Muscle of leg (tissue), 11 donors: ENCODE data around the gene CRIP1. TPM values are rescaled to one million over a fixed set of nuclear protein-coding genes. Genes with fewer than 3 reads are reported as not detected.

Experiments used
- DNase-seq: peaks from one replicate; pipeline ENCODE4 v3.0.0; 2013
- H3K27ac ChIP-seq: one replicate; pipeline ENCODE4 v1.5.1; 2013; ENCODE audit warnings: mild to moderate bottlenecking, low read length, control low read depth
- H3K27me3 ChIP-seq: one replicate; pipeline ENCODE4 v1.6.1; 2013; ENCODE audit warnings: low read length; ENCODE audit not compliant: control insufficient read depth, insufficient read depth
- H3K36me3 ChIP-seq: one replicate; pipeline ENCODE4 v1.6.1; 2013; ENCODE audit warnings: low read length; ENCODE audit not compliant: control insufficient read depth, insufficient read depth
- H3K4me1 ChIP-seq: one replicate; pipeline ENCODE4 v1.6.1; 2013; ENCODE audit warnings: low read length; ENCODE audit not compliant: control insufficient read depth, insufficient read depth
- H3K4me3 ChIP-seq: one replicate; pipeline ENCODE4 v1.5.1; 2013; ENCODE audit warnings: low read length, control low read depth
- H3K9me3 ChIP-seq: replicated peaks from 2 replicates; pipeline ENCODE4 v1.6.1; 2013; ENCODE audit warnings: low read depth, low read length; ENCODE audit not compliant: control insufficient read depth
- WGBS: methylation state at CpG from one replicate; pipeline ENCODE4 v1.1.5; 2013; ENCODE audit warnings: missing lambda C conversion rate; ENCODE audit not compliant: insufficient coverage; 5-methylcytosine and 5-hydroxymethylcytosine counted together
- polyA plus RNA-seq, 8 donors: library from polyadenylated mRNA; unstranded; fragments of 120-200 nt; gene quantifications; one replicate each; pipeline versions ENCODE4 v1.2.1 to v1.2.3, GENCODE V29; 2013; ENCODE audit warnings: inconsistent platforms in 1 of 8, low replicate concordance in 1 of 8; ENCODE audit not compliant: insufficient read length in 8 of 8, insufficient read depth in 1 of 8
- total RNA-seq: library from RNA; stranded (reverse); fragments of 120-200 nt; gene quantifications from one replicate; pipeline ENCODE4 v1.2.4, GENCODE V29; 2013

Gene CRIP1
- total and polyA plus RNA-seq, 9 donors = 32.6 to 64.4 (median 56.2) TPM

DNA sequence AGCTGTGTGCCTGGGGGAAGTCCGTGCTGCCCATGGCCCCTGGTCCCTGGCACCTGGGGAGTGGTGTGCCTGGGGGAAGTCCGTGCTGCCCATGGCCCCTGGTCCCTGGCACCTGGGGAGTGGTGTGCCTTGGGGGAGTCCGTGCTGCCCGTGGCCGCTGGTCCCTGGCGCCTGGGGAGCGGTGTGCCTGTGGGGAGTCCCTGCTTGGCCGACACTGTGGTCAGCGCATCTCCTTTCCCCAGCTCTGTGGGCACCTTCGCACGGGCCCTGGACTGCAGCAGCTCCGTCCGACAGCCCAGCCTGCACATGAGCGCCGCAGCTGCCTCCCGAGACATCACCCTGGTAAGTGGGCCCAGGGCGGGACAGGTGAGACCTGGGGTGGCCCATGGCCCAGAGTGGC is 26.6 kb upstream of the CRIP1 start:
- Histone ChIP-seq H3K27ac (no peak overlapping the region), H3K4me3 (no peak overlapping the region), H3K36me3 (peaks cover 62% of the 10 kb centered on the region), H3K9me3 (no peaks in the 10 kb centered on the region), H3K27me3 (no peaks in the 10 kb centered on the region), H3K4me1 (peaks cover 24% of the 10 kb centered on the region)
- DNase-seq = no peak
- 92% methylated on average over 17 of the region's 17 CpGs for WGBS

DNA sequence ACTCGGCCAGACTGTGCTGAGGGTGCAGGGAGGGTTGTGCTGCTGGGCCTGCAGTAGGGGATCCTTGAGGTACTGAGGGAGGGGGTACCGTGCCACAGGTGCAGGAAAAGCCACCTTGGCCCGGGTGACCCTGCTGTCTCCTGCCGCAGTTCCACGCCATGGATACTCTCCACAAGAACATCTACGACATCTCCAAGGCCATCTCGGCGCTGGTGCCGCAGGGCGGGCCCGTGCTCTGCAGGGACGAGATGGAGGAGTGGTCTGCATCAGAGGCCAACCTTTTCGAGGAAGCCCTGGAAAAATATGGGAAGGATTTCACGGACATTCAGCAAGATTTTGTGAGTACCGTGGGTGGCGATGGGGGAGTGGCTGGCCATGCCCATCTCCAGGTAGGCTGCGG is 26.1 kb upstream of the CRIP1 start:
- Histone ChIP-seq H3K27ac (no peak overlapping the region), H3K9me3 (no peaks in the 10 kb centered on the region), H3K36me3 (peaks cover 62% of the 10 kb centered on the region), H3K4me1 (peaks cover 29% of the 10 kb centered on the region), H3K4me3 (no peak overlapping the region), H3K27me3 (no peaks in the 10 kb centered on the region)
- no peak for DNase-seq
- WGBS = 85% methylated on average over 13 of the region's 17 CpGs

DNA sequence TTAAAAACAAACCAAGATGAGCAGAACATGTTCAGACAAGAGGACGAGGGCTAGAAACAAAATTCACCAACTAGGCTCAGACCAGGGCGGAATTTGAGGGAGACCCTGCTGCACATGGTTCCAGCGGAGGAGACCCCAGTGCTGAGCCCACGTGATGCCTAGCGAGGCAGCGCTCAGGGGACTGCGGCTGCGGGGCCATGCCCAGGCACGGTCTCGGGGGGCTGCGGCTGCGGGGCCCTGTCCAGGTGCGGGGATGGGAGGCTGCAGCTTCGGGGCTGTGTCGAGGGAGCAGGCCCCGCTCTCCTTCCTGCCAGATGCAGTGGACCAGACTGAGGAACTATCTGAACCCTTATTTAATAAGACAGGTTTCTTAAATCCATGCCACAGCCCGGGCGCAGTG is 24.8 kb upstream of the CRIP1 start:
- H3K27ac ChIP-seq = no peak overlapping the region
- H3K4me1 ChIP-seq = peaks cover 35% of the 10 kb centered on the region
- no peak for DNase-seq
- H3K9me3 ChIP-seq = no peaks in the 10 kb centered on the region
- H3K36me3 ChIP-seq = peaks cover 54% of the 10 kb centered on the region
- H3K4me3 ChIP-seq = no peak overlapping the region
- WGBS = 87% methylated on average over 18 of the region's 18 CpGs
- no peaks in the 10 kb centered on the region for H3K27me3 ChIP-seq

DNA sequence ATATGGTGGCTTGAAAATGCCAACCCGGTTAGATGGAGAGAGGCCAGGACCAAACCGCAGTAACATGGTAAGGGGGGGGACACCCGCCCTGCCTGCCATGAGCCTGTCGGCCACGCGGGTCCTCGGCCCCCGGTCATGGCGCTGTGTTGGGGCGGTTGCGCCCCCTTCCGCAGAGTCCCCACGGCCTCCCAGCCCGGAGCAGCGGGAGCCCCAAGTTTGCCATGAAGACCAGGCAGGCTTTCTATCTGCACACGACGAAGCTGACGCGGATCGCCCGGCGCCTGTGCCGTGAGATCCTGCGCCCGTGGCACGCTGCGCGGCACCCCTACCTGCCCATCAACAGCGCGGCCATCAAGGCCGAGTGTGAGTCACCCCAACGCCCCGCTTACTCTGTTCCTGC is 22.2 kb upstream of the CRIP1 start:
- DNase-seq = no peak
- WGBS = 89% methylated on average over 25 of the region's 33 CpGs
- Histone ChIP-seq H3K27ac (no peak overlapping the region), H3K4me3 (no peak overlapping the region), H3K36me3 (peaks cover 68% of the 10 kb centered on the region), H3K27me3 (no peaks in the 10 kb centered on the region), H3K9me3 (no peaks in the 10 kb centered on the region), H3K4me1 (peaks cover 50% of the 10 kb centered on the region)

DNA sequence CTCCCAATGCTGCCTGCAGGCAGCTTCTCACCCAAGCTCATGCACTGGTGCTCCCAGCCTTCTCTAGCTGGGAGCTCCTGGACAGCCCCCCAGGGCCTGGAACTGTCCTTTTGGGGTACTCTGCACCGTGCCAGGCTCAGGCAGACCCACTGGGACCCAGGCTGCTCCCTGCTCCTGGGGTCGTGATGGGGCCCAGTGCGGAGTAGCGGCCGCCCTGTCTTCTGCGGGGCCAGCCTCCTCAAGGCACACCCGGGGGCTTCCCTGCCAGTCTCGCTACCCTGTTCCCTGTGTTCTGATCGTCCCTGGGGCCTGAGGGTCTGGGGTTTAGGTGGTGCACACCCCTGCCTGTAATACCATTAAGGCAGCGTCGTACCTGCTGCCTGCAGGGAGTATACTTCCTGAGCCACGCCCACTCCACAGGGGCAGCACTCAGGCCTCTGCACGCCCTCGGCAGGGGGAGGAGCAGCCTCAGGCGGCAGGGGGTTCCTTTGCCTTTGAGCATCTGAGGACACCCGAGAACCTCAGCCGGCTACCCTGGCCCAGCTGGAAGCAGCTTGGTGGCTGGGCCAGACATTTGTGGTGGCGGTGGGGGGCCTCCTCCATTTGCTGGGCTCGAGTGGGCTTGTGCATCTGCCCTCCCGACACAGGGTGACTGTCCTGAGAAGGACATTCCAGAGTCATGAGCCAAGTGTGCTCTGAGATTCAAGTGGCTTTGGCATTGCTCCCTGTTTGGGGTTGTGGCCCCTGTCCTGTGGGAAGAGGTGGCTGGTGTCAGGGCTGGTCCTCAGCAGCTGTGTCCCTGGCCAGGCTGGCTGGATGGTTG is 21.3 kb upstream of the CRIP1 start:
- 54% methylated on average over 15 of the region's 20 CpGs for WGBS
- no peaks in the 10 kb centered on the region for H3K9me3 ChIP-seq
- peak overlapping the region; percentile 62 for H3K27ac ChIP-seq
- peak; percentile 90 for DNase-seq
- H3K4me3 ChIP-seq = no peak overlapping the region
- peaks cover 74% of the 10 kb centered on the region for H3K36me3 ChIP-seq
- peaks cover 57% of the 10 kb centered on the region for H3K4me1 ChIP-seq
- H3K27me3 ChIP-seq = no peaks in the 10 kb centered on the region

DNA sequence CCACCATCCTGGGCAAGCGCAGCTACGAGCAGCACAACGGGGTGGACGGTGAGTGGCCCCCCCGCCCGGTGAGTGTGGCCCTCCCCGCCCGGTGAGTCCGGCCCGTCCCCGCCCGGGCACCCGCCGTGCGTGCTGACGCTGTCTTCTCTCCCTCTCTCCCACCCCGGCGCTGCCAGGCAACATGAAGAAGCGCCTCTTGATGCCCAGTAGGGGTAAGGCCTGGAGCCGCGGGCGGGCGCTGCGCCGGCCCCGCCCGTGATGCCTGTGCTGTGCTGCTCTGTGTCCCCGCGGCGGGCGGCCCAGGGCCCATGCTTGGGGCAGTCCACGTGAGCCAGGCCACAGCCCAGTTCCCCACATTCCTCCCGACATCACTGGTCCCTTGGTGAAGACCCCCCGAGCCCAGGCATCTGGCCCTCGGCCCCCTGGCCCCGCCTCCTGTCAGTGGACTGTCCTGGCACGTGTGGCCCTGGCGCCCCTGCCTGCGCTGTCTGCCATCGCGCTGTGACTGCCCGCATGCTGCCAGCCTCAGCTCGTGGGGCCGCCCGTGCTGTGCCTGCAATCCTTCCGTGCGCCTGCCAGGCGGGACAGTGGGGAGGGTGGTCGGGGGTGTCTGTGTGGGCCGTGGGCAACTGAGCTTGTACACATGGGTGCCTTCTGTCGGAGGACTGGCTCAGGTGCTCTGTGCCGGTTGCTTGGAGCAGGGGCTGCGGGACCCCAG is 20.0 kb upstream of the CRIP1 start:
- peaks cover 69% of the 10 kb centered on the region for H3K4me1 ChIP-seq
- H3K27ac ChIP-seq = no peak overlapping the region
- 90% methylated on average over 42 of the region's 53 CpGs for WGBS
- H3K27me3 ChIP-seq = no peaks in the 10 kb centered on the region
- no peak overlapping the region for H3K4me3 ChIP-seq
- DNase-seq = no peak
- no peaks in the 10 kb centered on the region for H3K9me3 ChIP-seq
- peaks cover 66% of the 10 kb centered on the region for H3K36me3 ChIP-seq

DNA sequence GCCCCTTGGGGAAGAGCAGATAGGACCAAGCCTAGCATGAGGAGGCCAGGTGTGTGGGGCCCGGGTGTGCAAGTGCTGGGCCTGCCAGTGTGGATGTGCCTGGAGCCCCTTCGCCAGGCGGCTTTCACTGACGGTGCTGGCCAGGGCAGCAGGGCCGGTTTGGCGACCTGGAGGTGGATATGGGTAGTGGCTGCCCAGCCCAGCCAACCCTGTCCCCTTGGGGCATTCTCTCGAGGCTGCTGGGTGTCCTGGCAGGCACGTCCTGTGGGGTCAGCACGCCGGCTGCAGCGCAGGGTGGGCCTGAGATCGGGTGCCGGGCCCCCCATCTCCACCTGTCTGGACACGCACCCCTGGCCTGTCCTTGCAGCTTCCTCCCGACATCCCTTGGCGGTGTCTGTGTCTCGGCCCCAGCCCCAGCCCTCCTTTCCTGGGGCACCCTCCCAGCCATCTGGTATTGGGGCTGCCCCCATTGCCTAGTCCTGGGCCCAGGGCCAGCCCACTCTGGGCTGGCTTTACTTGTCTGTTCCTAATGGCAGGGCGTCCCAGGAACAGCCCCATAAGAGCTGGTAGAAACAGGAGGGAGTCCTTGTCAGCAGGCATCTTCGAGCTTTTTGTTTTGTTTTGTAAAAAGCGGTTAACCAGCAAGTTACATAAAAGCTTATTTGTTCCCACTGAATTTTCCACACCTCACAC is 19.3 kb upstream of the CRIP1 start:
- peaks cover 65% of the 10 kb centered on the region for H3K36me3 ChIP-seq
- H3K4me1 ChIP-seq = peaks cover 76% of the 10 kb centered on the region
- no peaks in the 10 kb centered on the region for H3K27me3 ChIP-seq
- no peak for DNase-seq
- 78% methylated on average over 17 of the region's 20 CpGs for WGBS
- H3K9me3 ChIP-seq = no peaks in the 10 kb centered on the region
- no peak overlapping the region for H3K27ac ChIP-seq
- no peak overlapping the region for H3K4me3 ChIP-seq

DNA sequence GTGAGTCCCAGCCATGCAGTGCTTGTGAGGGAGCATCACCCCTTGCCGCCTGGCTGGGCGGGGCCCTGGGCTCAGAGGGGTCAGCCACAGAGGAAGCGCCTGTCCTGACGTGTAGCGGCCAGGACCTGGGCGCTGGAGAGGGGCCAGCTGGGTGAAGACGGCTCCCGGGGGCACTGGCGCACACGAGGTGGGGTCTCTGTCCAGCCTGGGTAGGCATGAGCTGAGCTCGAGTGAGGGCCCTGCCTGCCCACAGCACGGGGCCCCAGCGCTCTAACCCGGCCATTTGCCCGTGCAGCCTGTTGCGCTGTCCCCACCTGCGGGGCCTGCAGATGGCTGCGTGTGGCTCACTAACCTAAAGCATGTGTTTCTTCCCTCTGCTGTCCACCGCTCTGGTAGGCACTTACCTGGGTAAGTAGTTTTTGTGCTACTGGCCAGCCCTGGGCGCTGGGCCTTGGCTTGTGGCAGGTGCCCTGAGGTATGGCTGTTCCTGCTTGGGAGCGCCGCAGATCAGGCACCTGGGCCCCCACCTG is 18.7 kb upstream of the CRIP1 start:
- H3K4me3 ChIP-seq = no peak overlapping the region
- no peaks in the 10 kb centered on the region for H3K9me3 ChIP-seq
- H3K36me3 ChIP-seq = peaks cover 65% of the 10 kb centered on the region
- peaks cover 82% of the 10 kb centered on the region for H3K4me1 ChIP-seq
- H3K27ac ChIP-seq = no peak overlapping the region
- DNase-seq = no peak
- no peaks in the 10 kb centered on the region for H3K27me3 ChIP-seq
- WGBS = 89% methylated on average over 22 of the region's 22 CpGs

DNA sequence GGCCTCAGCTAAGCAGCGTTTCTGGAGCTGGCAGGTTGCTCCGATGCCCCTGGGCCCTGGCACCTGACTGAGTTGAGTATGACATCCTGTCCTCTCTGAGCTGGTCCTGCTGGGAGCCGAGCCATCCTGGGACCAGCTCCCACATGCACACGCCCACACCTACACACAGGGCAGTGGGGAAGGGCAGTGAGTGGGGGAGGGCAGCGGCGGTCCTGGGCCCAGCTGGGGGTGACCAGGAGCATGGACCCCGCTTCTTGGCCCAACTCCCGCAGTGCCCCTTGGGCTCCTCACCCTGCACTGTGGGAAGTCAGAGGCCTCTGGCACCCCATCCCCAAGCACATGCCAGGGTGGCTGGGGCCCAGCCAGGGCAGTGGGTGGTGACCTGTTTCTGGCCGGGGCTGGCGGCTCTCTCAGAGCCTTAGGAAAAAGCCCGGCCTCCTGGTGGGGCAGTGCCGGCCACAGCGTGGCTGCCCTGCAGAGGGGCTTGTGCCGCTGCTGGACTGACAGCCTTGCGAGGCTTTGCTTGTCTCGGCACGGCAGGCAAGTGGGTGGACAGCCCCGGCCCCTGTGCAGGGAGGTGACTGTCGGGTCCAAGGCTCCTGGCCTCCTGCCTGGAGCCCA is 18.0 kb upstream of the CRIP1 start:
- DNase-seq = no peak
- Histone ChIP-seq H3K4me1 (peaks cover 89% of the 10 kb centered on the region), H3K36me3 (peaks cover 58% of the 10 kb centered on the region), H3K27me3 (no peaks in the 10 kb centered on the region), H3K9me3 (no peaks in the 10 kb centered on the region), H3K27ac (no peak overlapping the region), H3K4me3 (no peak overlapping the region)
- WGBS = 56% methylated on average over 14 of the region's 19 CpGs
